HG03066 (cell line): ENCODE measurements around the gene SCLT1.
"Not testable (repeated sequence)": the region's sequence is repeated elsewhere in the genome, so short reads cannot be mapped to it uniquely, and the experiment has no call there.

Source experiments
- ATAC-seq: cut with Tn5 transposase; IDR thresholded peaks from one replicate; pipeline ENCODE4 v1.9.1; 2021; ENCODE audit warnings: low read depth; ENCODE audit not compliant: unreplicated experiment

Gene SCLT1

GRCh38 chr4:129080129-129080528 lies 13.2 kb downstream of the SCLT1 start:
- ATAC-seq = no peak

- ATAC-seq = no peak
Measured at GRCh38 chr4:129077326-129077725, 16.0 kb downstream of the SCLT1 start.

- ATAC-seq = not testable (repeated sequence)
Measured at GRCh38 chr4:129069537-129069936, 23.8 kb downstream of the SCLT1 start.

- no peak for ATAC-seq
Measured at GRCh38 chr4:129064717-129065116, 28.6 kb downstream of the SCLT1 start.

GRCh38 chr4:129063640-129064039 lies 29.7 kb downstream of the SCLT1 start:
- no peak for ATAC-seq

- no peak for ATAC-seq
Measured at GRCh38 chr4:129062580-129062979, 30.8 kb downstream of the SCLT1 start.

- ATAC-seq = no peak
Measured at GRCh38 chr4:129059028-129059427, 34.3 kb downstream of the SCLT1 start.

GRCh38 chr4:129046055-129046959 lies 47.0 kb downstream of the SCLT1 start:
- ATAC-seq = no peak

GRCh38 chr4:129043523-129043922 lies 49.8 kb downstream of the SCLT1 start:
- ATAC-seq = no peak

- ATAC-seq = no peak
Measured at GRCh38 chr4:129040471-129040870, 52.9 kb downstream of the SCLT1 start.

GRCh38 chr4:129037093-129037492 lies 56.2 kb downstream of the SCLT1 start:
- no peak for ATAC-seq

- ATAC-seq = no peak
Measured at GRCh38 chr4:129014566-129015509, 78.5 kb downstream of the SCLT1 start.

GRCh38 chr4:129008096-129008495 lies 85.2 kb downstream of the SCLT1 start:
- no peak for ATAC-seq

GRCh38 chr4:128986908-128987307 lies 106.4 kb downstream of the SCLT1 start:
- no peak for ATAC-seq

- ATAC-seq = no peak
Measured at GRCh38 chr4:128986019-128986418, 107.3 kb downstream of the SCLT1 start.

GRCh38 chr4:128983771-128984485 lies 109.4 kb downstream of the SCLT1 start:
- ATAC-seq = no peak

- no peak for ATAC-seq
Measured at GRCh38 chr4:128981377-128981776, 112.0 kb downstream of the SCLT1 start.

- ATAC-seq = no peak
Measured at GRCh38 chr4:128980816-128981326, 112.5 kb downstream of the SCLT1 start.

GRCh38 chr4:128979934-128980333 lies 113.4 kb downstream of the SCLT1 start:
- no peak for ATAC-seq

GRCh38 chr4:128978985-128979384 lies 114.4 kb downstream of the SCLT1 start:
- no peak for ATAC-seq
